Measurements from ENCODE around the gene FAAH2.

DNA sequence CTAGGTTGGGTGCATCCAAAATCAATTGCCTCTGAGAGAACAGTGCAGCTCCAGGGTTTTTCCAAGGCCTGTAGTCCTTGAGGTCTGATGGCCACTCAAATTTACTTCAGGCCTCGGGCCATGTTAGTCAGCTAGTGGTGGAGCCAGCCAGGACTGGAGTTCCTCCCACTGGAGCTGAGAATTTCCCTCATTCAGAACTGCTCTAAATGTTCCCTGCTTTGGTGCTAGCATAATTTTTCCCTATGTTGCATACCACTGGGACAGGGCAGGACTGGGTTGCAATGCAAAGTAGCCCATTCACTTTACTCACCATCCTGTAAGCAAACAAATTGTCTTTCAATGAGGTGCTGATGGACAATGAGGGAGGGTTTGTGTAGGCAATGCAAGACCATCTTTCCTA is 159.3 kb downstream of the FAAH2 start:
- TF ChIP-seq, protein P1, sequence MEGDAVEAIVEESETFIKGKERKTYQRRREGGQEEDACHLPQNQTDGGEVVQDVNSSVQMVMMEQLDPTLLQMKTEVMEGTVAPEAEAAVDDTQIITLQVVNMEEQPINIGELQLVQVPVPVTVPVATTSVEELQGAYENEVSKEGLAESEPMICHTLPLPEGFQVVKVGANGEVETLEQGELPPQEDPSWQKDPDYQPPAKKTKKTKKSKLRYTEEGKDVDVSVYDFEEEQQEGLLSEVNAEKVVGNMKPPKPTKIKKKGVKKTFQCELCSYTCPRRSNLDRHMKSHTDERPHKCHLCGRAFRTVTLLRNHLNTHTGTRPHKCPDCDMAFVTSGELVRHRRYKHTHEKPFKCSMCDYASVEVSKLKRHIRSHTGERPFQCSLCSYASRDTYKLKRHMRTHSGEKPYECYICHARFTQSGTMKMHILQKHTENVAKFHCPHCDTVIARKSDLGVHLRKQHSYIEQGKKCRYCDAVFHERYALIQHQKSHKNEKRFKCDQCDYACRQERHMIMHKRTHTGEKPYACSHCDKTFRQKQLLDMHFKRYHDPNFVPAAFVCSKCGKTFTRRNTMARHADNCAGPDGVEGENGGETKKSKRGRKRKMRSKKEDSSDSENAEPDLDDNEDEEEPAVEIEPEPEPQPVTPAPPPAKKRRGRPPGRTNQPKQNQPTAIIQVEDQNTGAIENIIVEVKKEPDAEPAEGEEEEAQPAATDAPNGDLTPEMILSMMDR (IDR thresholded peaks at IDR 0.05): no peak
- TF ChIP-seq POLR2AphosphoS5 (IDR thresholded peaks at IDR 0.05): no peak
- no peak for TF ChIP-seq EP300 (IDR thresholded peaks at IDR 0.05)
- no peak for TF ChIP-seq POLR2A (IDR thresholded peaks at IDR 0.05)
